Measurements from ENCODE around the gene PRG2. TPM values are rescaled to one million over a fixed set of nuclear protein-coding genes. Genes with fewer than 3 reads are reported as not detected.

Gene PRG2
- total and polyA plus RNA-seq, 9 of the 15 experiments (the other 6 are each of a cell fraction or from before 2014, with no cell fraction given), result 1.8 to 78.0 (median 26.6) TPM

GRCh38 chr11:57426929-57427726 is 36.7 kb upstream of the PRG2 start, which contains the start of gene SLC43A3 (continued):
- TF ChIP-seq TCF7L2 (IDR thresholded peaks at IDR 0.05; ENCODE audit: low read depth, low read length) (no peak), ZNF444 (CRISPR knock-in tag; IDR thresholded peaks at IDR 0.05) (peak; percentile 86), HMGN3 (IDR thresholded peaks at IDR 0.05; ENCODE audit: borderline replicate concordance, extremely low read depth, insufficient read length, low read depth, low read length) (peak; percentile 50), GTF2E2 (tag; IDR thresholded peaks at IDR 0.05) (0 out of 2 replicates have a peak, but pooled peaks have one; percentile 41), ZNF699 (CRISPR knock-in tag; IDR thresholded peaks at IDR 0.05; ENCODE audit: insufficient replicate concordance) (no peak), PPARD (CRISPR knock-in tag; IDR thresholded peaks at IDR 0.05) (no peak), ZBTB5 (IDR thresholded peaks at IDR 0.05) (no peak), GATAD2B (IDR thresholded peaks at IDR 0.05; ENCODE audit: borderline replicate concordance) (no peak), ZNF584 (CRISPR knock-in tag; IDR thresholded peaks at IDR 0.05; ENCODE audit: low read depth) (no peak), CHCHD3 (CRISPR knock-in tag; IDR thresholded peaks at IDR 0.05) (no peak), THRA (IDR thresholded peaks at IDR 0.05) (no peak), ZNF449 (CRISPR knock-in tag; IDR thresholded peaks at IDR 0.05) (no peak)
- TF ChIP-seq, protein P1, sequence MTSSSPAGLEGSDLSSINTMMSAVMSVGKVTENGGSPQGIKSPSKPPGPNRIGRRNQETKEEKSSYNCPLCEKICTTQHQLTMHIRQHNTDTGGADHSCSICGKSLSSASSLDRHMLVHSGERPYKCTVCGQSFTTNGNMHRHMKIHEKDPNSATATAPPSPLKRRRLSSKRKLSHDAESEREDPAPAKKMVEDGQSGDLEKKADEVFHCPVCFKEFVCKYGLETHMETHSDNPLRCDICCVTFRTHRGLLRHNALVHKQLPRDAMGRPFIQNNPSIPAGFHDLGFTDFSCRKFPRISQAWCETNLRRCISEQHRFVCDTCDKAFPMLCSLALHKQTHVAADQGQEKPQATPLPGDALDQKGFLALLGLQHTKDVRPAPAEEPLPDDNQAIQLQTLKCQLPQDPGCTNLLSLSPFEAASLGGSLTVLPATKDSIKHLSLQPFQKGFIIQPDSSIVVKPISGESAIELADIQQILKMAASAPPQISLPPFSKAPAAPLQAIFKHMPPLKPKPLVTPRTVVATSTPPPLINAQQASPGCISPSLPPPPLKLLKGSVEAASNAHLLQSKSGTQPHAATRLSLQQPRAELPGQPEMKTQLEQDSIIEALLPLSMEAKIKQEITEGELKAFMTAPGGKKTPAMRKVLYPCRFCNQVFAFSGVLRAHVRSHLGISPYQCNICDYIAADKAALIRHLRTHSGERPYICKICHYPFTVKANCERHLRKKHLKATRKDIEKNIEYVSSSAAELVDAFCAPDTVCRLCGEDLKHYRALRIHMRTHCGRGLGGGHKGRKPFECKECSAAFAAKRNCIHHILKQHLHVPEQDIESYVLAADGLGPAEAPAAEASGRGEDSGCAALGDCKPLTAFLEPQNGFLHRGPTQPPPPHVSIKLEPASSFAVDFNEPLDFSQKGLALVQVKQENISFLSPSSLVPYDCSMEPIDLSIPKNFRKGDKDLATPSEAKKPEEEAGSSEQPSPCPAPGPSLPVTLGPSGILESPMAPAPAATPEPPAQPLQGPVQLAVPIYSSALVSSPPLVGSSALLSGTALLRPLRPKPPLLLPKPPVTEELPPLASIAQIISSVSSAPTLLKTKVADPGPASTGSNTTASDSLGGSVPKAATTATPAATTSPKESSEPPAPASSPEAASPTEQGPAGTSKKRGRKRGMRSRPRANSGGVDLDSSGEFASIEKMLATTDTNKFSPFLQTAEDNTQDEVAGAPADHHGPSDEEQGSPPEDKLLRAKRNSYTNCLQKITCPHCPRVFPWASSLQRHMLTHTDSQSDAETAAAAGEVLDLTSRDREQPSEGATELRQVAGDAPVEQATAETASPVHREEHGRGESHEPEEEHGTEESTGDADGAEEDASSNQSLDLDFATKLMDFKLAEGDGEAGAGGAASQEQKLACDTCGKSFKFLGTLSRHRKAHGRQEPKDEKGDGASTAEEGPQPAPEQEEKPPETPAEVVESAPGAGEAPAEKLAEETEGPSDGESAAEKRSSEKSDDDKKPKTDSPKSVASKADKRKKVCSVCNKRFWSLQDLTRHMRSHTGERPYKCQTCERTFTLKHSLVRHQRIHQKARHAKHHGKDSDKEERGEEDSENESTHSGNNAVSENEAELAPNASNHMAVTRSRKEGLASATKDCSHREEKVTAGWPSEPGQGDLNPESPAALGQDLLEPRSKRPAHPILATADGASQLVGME (CRISPR knock-in tag; IDR thresholded peaks at IDR 0.05), result no peak

Measured in K562 (cell line).